HG03066 (cell line): ENCODE measurements around the gene IL1RL2.

Source experiments
- ATAC-seq: cut with Tn5 transposase; IDR thresholded peaks from one replicate; pipeline ENCODE4 v1.9.1; 2021; ENCODE audit warnings: low read depth; ENCODE audit not compliant: unreplicated experiment

The IL1RL2 gene

DNA sequence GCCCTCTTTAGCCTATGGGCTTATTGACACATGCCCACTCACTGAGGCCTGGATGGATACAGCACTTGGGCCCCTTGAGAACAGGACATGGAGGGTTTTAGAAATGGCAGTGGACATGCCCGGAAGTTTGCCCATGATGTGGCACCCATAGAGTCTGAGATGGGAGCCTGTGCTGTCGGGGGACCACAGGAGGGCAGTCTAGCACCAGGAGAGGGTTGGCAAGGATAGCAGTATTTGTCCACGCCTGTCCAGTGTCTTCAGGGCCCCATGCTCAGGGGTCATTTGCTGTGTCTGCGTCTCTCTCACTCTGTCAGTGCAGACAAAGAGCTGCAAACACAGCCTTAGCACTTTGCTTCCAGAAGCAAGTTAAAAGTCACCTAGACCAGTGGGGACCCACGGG is 48.7 kb downstream of the IL1RL2 start:
- ATAC-seq = no peak

DNA sequence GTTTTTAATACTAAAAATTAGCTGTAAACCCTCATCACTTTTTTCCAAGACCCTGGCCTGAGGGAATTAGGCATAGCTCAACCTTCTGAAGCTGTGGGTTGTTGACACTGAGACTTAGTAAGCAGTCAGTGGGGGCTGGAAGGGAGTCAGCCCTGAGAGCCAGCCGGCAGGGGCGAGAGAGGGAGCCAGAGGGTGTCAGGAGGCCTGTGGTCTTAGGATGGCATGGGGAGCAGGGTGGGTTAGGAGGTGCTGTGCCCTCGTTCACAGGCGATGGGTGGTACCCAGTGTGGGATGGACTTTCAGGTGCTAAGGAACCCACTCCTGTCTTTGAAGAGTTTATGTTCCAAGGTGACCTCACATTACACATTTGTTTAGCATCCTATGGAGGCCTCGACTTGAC is 49.3 kb downstream of the IL1RL2 start:
- ATAC-seq = no peak

DNA sequence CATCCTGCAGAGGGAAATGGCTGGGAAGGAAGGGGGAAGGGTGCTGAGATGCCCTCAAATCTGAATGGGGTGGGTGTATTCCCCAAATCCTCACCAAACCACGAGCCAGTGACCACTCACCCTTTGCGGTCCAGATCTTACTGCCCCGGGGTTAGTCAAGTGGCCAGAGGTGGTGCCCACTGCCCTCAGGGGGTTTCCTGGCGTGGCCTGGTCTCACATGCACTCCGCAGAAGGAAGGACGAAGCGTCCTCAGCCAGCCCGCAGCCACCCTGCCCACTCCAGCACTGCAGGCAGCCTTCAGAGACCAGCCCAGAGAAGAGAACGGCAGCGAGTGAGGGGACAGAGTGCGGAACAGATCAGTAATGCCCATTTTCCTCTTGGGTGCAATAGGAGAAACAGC is 50.4 kb downstream of the IL1RL2 start:
- ATAC-seq = no peak

GRCh38 chr2:102238039-102238756 is 51.4 kb downstream of the IL1RL2 start:
- ATAC-seq = no peak

DNA sequence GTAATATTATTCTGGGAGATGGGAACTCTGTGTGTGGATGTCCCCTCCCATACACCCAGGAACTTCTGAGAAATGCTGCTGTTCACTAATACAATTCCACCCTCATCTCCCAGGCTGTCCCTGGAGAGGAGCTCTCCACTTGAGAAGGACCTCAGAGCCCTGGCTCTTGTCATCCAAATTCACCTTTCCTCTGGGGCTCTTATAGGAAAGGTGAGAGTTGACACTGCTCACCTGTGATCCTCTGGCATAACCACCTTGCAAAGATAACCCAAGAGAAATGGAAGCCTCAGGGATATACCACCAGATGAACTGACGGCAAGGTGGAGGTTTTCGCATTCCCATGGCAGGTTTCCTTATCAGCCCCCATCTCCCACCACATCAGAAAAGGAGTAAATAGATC is 52.0 kb downstream of the IL1RL2 start:
- no peak for ATAC-seq

DNA sequence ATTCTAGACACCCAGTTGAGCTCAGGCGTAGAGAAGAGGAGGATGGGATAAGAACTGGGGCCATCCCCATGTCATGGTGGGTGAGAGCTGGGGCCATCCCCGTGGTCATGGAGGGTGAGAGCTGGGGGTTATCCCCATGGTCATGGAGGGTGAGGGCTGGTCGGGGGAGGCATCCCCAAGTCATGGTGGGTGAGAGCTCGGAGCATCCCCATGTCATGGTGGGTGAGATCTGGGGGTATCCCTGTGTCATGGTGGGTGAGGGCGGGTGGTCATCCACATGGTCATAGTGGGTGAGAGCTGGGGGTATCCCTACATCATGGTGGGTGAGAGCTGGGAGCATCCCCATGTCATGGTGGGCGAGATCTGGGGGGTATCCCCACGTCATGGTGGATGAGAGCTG is 52.5 kb downstream of the IL1RL2 start:
- ATAC-seq = no peak

DNA sequence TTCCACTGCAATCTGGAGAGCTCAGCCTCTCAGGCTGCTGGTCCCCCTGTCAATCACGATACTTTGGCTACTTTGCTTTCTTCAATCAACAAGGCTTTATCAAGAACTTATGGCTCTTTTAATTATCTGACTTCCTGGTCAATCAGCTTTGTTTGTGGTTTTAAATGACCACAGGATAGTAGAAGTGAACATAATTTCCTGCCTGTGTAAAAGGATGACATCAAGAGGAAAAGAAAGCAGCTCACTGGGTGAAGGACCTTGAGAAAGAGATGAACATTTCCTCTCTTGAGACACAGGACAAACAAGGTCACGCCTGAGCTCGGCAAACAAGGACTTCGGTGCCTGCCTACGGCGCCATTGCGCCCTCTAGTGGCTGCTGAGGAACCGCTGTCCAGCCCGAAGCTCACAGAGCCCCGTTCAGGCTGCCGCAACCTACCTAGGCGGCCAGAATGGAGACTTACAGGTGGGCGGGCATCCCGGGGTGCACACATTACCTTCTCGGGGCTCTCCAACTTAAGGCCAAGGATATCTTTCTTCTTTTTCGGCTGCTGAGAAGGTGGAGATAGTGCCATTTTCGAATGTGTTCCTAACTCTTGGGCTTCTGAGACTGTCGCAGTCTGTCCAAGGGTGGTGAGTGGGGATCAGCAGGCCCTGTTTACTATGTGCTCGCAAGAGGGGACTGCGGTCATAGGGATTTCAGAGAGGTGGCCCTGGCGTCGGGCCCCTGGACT is 54.0 kb downstream of the IL1RL2 start:
- peak; percentile 90 for ATAC-seq

- ATAC-seq = no peak
Observed at GRCh38 chr2:102241616-102242305, 54.9 kb downstream of the IL1RL2 start.

DNA sequence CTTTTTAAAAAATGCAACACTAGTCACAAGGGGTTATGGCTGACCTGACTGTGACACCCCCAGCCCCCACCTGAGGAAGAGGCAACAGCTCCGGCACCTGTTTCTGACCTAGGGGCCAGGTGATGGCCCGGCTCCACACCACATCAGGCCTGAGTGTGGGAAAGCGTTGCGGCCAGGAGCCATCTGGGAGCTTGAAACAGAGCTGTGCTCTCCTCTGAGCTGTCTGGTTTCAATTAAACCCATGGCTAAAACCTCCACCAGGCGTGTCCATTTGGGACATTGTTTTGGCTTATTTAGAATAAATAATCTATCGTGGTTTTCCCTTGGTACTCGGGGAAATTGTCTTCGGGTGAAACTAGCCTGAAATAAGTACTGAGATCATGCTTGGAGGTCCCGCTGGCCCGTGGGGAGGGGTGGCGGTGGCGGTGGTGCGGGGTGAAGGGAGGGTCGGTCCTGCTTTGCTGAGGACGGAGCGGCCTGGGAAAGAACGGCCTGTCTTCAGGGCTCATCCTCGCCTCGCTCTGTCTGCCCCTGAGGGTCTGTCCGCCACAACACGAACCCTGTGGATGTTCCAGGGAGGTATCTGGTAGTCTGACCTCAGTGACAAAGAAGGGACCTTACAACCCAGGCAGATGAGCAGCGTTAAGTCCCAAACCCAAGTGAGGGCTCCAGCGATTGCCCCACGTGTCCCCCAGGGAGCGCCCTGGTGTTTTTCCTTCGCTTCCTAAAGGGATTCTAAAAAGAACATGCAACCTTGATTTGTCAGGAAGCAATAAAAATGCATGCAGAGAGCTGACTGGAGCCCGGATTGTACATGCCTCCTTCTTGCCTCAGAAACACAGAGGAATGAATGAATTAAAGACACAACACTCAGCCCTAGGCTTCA is 58.7 kb downstream of the IL1RL2 start:
- no peak for ATAC-seq

- ATAC-seq = no peak
Observed at GRCh38 chr2:102250278-102250821, 63.5 kb downstream of the IL1RL2 start.

DNA sequence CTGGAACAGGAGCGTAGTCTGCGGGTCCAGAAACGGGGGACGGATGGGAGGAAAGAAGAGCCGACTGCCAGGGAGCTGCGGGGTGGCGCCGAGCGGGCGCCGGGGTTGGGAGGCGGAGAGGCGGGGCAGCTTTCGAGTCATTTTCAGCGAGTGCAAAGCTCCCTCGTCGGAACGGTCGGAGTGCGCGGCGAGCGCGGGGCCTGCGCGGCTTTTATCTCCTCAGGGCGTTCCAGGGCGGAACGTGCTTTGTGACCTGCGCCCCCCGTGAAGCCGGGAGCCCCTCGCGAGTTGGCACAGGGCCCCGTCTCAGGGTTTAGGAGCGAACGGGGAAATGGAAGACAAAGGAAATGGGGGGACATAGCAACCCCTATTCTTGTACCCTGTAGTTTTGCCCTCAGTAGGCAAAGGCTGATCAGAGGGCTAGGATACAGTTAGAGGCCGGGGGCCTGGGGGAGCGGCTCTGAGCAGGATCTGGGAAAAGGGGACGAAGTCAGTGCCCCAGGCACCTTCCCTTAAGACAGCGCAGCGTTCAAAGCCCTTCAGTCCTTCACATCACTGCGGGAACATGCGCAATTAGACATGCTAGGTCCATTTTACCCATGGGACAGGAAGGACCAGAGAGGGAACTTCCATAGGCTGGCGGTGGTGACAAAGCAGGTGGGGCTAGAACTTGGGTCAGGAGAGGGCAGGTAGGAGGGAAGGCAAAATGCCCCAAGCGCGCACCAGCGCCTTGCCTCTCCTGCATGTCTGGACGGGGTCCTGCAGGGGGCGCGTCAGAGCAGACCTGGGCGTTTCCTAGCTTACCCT is 64.4 kb downstream of the IL1RL2 start:
- peak; percentile 75 for ATAC-seq

DNA sequence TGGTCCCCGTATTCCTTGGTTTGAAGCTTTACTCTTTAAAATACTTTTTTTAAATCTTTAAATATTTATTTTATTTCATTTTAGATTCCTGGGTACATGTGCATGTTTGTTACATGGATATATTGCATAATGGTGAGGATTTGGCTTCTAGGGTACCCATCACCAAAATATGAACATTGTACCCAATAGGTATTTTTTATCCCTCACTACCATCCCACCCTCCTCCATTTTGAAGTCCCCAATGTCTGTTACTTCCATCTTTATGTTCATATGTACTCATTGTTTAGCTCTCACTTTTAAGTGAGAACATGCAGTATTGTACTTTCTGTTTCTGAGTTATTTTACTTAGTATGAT is 65.0 kb downstream of the IL1RL2 start:
- peak; percentile 23 for ATAC-seq

- no peak for ATAC-seq
Observed at GRCh38 chr2:102252236-102252635, 65.4 kb downstream of the IL1RL2 start.

GRCh38 chr2:102253140-102253752 is 66.4 kb downstream of the IL1RL2 start:
- no peak for ATAC-seq

DNA sequence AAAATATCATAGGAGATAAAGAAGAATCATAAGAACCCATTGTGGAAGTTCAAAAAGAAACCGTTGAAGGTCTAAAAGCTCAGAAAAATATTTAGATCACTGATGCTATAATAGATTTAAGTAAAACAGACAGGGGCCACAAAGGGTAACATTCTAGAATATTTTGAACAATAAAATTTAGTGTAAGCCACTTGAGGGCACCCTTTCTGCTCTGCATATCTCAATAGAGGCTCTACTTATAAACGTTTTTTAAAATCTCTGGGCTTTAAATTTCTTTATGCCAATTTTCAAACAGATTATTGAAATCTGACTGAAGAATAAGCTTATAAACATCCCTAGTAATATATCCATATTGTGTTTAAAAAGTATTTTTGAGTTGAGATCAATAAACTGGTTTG is 66.9 kb downstream of the IL1RL2 start:
- ATAC-seq = no peak

DNA sequence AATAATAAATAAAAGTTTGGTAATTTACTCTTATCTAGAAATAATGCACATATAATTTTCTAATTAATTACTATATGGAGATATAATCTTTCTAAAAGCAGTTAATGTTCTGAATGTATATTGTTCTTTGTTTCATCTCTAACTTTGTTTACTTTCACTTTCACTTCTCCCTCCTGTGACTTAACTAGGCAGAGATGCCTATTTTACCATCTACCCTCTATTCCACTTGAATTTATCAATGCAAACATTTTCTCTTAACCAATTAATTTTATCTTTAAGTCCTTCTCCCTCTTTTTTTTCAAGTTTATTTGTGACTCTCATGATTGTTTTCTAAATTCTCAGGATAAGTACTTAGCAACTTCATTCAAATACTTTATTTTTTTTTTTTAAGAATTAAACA is 69.5 kb downstream of the IL1RL2 start:
- ATAC-seq = no peak

- no peak for ATAC-seq
Observed at GRCh38 chr2:102256874-102257462, 70.1 kb downstream of the IL1RL2 start.

DNA sequence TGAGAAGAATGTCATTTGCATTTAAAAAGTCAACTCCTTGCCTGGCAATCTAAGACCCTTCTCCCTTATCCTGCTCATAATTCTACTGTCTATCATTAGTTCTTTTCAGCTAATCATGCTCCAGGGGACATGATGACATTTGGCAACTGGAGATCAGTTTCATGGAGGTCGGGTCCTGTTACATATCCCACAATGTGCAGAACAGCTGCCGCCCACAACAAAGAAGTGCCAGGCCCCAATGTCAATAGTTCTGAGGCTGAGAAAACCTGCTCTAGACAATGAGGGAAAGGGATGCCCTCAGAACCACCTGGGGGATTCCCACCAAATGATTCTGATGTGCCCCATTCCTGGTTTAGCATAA is 71.2 kb downstream of the IL1RL2 start:
- ATAC-seq = no peak
